Calu3 (cell line): ENCODE data around the gene CCDC18. TPM values are rescaled to one million over a fixed set of nuclear protein-coding genes. Genes with fewer than 3 reads are reported as not detected.
"Not testable (repeated sequence)": the region's sequence is repeated elsewhere in the genome, so short reads cannot be mapped to it uniquely, and the experiment has no call there.

Experiments
- BruUV-seq: library from RNA; stranded (reverse); fragments of 400-500 nt; replicated peaks from 2 replicates; lab custom pipeline; 2021; lab: Mats Ljungman, UMichigan
- CTCF ChIA-PET: fragments of 300-600 bp; sonication (Branson Sonifier 250); formaldehyde crosslinking; loops from one replicate; lab custom pipeline; 2022; ENCODE audit warnings: antibody characterized with exemption; lab: Charles Lee
- DNase-seq: peaks from one replicate; pipeline ENCODE4 v3.0.0; 2022
- H3K27ac Mint-ChIP-seq: one replicate; pipeline ENCODE4 v1.8.0; 2022; ENCODE audit warnings: mixed read lengths; ENCODE audit not compliant: unreplicated experiment
- H3K27me3 Mint-ChIP-seq: one replicate; pipeline ENCODE4 v1.8.0; 2022; ENCODE audit warnings: mixed read lengths; ENCODE audit not compliant: unreplicated experiment
- H3K36me3 Mint-ChIP-seq: one replicate; pipeline ENCODE4 v1.8.0; 2022; ENCODE audit warnings: mild to moderate bottlenecking, moderate library complexity, mixed read lengths; ENCODE audit not compliant: insufficient read depth, unreplicated experiment
- H3K4me1 Mint-ChIP-seq: one replicate; pipeline ENCODE4 v1.8.0; 2022; ENCODE audit warnings: mild to moderate bottlenecking, low read depth, mixed read lengths; ENCODE audit not compliant: unreplicated experiment
- H3K4me3 Mint-ChIP-seq: one replicate; pipeline ENCODE4 v1.8.0; 2022; ENCODE audit warnings: mild to moderate bottlenecking, low read depth, moderate library complexity, mixed read lengths; ENCODE audit not compliant: unreplicated experiment
- H3K9me3 Mint-ChIP-seq: one replicate; pipeline ENCODE4 v1.8.0; 2022; ENCODE audit warnings: low read depth, mixed read lengths; ENCODE audit not compliant: unreplicated experiment
- CTCF ChIP-seq: fragments of 200-600 bp; IDR thresholded peaks from one replicate; pipeline ENCODE4 v1.8.0; 2022; ENCODE audit warnings: antibody characterized with exemption; ENCODE audit not compliant: unreplicated experiment
- intact Hi-C: fragments of 100-400 bp; cut with micrococcal nuclease; formaldehyde crosslinking; loops from one replicate; pipeline ENCODE4 v1.10.0; 2022; ENCODE audit not compliant: unreplicated experiment
- total RNA-seq: library from RNA; stranded (reverse); gene quantifications from 2 replicates; pipeline ENCODE4 v1.2.3, GENCODE V29; 2022

CCDC18 gene
- total RNA-seq, 1 experiment from 2014 or later, result 22.7 TPM

- Mint-ChIP-seq H3K9me3 (peaks cover 14% of the 10 kb centered on the region), H3K36me3 (peaks cover 12% of the 10 kb centered on the region), H3K4me1 (no peaks in the 10 kb centered on the region), H3K4me3 (no peak overlapping the region), H3K27ac (no peak overlapping the region), H3K27me3 (no peaks in the 10 kb centered on the region)
- no peak for TF ChIP-seq CTCF
- DNase-seq, result no peak
- CTCF ChIA-PET, result no interaction called here
- intact Hi-C loops, result no loop called here
- BruUV-seq, result no TSS peak
Measured at GRCh38 chr1:93262645-93263044, 82.1 kb downstream of the CCDC18 start.

GRCh38 chr1:93268888-93269287 is 88.4 kb downstream of the CCDC18 start:
- H3K9me3 Mint-ChIP-seq, intact Hi-C loops, CTCF ChIA-PET, H3K27me3 Mint-ChIP-seq, H3K4me1 Mint-ChIP-seq, H3K27ac Mint-ChIP-seq, DNase-seq, BruUV-seq, H3K36me3 Mint-ChIP-seq, H3K4me3 Mint-ChIP-seq: not testable (repeated sequence)

GRCh38 chr1:93275262-93275633 is 94.7 kb downstream of the CCDC18 start:
- BruUV-seq, DNase-seq, H3K27me3 Mint-ChIP-seq, intact Hi-C loops, H3K36me3 Mint-ChIP-seq, H3K9me3 Mint-ChIP-seq, H3K4me3 Mint-ChIP-seq, H3K27ac Mint-ChIP-seq: not testable (repeated sequence)
- peaks cover 24% of the 10 kb centered on the region for H3K4me1 Mint-ChIP-seq
- CTCF ChIA-PET, result interaction anchor here (0.6 kb wide), 1 partner anchor 249 kb away, joined by 4 read pairs; no protein-coding TSS in a partner anchor

- peaks cover 8% of the 10 kb centered on the region for H3K9me3 Mint-ChIP-seq
Measured at GRCh38 chr1:93275634-93276295, 95.2 kb downstream of the CCDC18 start.

GRCh38 chr1:93277530-93277929 is 97.0 kb downstream of the CCDC18 start:
- Mint-ChIP-seq H3K4me3 (peak overlapping the region; percentile 7), H3K27ac (peak overlapping the region; percentile 12), H3K4me1 (peaks cover 35% of the 10 kb centered on the region)
- H3K9me3 Mint-ChIP-seq, H3K36me3 Mint-ChIP-seq, BruUV-seq, CTCF ChIA-PET, intact Hi-C loops, H3K27me3 Mint-ChIP-seq, DNase-seq: not testable (repeated sequence)

More at GRCh38 chr1:93275634-93276295, 95.2 kb downstream of the CCDC18 start:
- Mint-ChIP-seq H3K27me3 (no peaks in the 10 kb centered on the region), H3K36me3 (no peaks in the 10 kb centered on the region), H3K4me3 (no peak overlapping the region), H3K27ac (no peak overlapping the region), H3K4me1 (peaks cover 28% of the 10 kb centered on the region)
- BruUV-seq, result no TSS peak
- no peak for DNase-seq
- TF ChIP-seq CTCF, result no peak
- CTCF ChIA-PET, result interaction anchor here (0.6 to 0.7 kb wide), 4 partner anchors 21 to 267 kb away, joined by 3 to 5 read pairs (median 4); no protein-coding TSS in a partner anchor
- intact Hi-C loops, result no loop called here

GRCh38 chr1:93283496-93283895 is 103.0 kb downstream of the CCDC18 start:
- Mint-ChIP-seq H3K4me3 (no peak overlapping the region), H3K4me1 (peaks cover 11% of the 10 kb centered on the region), H3K36me3 (no peaks in the 10 kb centered on the region), H3K27me3 (no peaks in the 10 kb centered on the region), H3K9me3 (peaks cover 9% of the 10 kb centered on the region), H3K27ac (no peak overlapping the region)
- DNase-seq, result no peak
- no peak for TF ChIP-seq CTCF
- intact Hi-C loops, result no loop called here
- BruUV-seq, result no TSS peak
- CTCF ChIA-PET, result no interaction called here
